Measurements from ENCODE around the gene SLC22A5.

GRCh38 chr5:132327252-132327955 is 42.1 kb upstream of the SLC22A5 start:
- no peak for TF ChIP-seq USF2 (IDR thresholded peaks at IDR 0.05; ENCODE audit: low read length)
- TF ChIP-seq HDAC6 (IDR thresholded peaks at IDR 0.05; ENCODE audit: low read depth, low read length): no peak
- TF ChIP-seq MAFK (IDR thresholded peaks at IDR 0.05; ENCODE audit: low read depth, low read length): no peak
- no peak for TF ChIP-seq CTCF (IDR thresholded peaks at IDR 0.05; ENCODE audit: control extremely low read depth in 1 of 3, insufficient read depth in 1 of 3, low read depth in 1 of 3, low read length in 3 of 3)
- no peak for TF ChIP-seq SRF (IDR thresholded peaks at IDR 0.05; ENCODE audit: low read depth, low read length)
- TF ChIP-seq BCL11A (IDR thresholded peaks at IDR 0.05; ENCODE audit: low read depth in 2 of 2, low read length in 2 of 2): no peak
- TF ChIP-seq ASH2L (IDR thresholded peaks at IDR 0.05; ENCODE audit: low read length): no peak

Data from H1 (cell line).